OCI-LY7 (cell line): Measurements from ENCODE around the gene QSOX1.

ENCODE experiments used
- EZH2phosphoT487 ChIP-seq: fragments of 200-600 bp; sonication (generic); IDR thresholded peaks from 2 replicates; pipeline ENCODE4 v1.6.1; 2018; ENCODE audit warnings: low read depth, borderline replicate concordance, mild to moderate bottlenecking, mixed run types, antibody characterized with exemption, low read length, moderate library complexity, mixed read lengths
- TF ChIP-seq, protein P1 (sequence below): fragments of 200-600 bp; sonication (generic); conservative IDR thresholded peaks from 2 replicates; pipeline ENCODE4 v1.5.1; 2014; ENCODE audit warnings: mild to moderate bottlenecking, antibody characterized with exemption, low read length, moderate library complexity, mixed read lengths

DNA sequence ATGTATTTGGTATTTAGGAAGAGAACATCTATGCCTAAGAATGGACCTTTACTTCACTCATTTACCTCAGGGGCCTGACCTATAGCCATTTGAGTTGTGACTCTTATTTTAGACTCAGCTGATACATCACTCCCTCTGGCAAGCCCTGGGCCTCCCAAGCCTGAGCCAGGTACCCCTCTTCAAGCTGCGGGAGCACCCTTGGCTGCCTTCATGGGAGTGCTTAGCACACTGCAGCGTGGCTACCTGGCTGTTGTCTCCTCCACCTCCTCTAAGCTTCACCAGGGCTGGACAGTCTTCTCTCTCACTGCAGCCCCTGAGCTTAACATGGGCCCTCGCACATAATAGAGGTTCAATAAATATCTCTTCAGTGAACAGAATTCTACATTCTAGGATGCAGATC lies 51.9 kb downstream of the QSOX1 start:
- TF ChIP-seq, protein P1, sequence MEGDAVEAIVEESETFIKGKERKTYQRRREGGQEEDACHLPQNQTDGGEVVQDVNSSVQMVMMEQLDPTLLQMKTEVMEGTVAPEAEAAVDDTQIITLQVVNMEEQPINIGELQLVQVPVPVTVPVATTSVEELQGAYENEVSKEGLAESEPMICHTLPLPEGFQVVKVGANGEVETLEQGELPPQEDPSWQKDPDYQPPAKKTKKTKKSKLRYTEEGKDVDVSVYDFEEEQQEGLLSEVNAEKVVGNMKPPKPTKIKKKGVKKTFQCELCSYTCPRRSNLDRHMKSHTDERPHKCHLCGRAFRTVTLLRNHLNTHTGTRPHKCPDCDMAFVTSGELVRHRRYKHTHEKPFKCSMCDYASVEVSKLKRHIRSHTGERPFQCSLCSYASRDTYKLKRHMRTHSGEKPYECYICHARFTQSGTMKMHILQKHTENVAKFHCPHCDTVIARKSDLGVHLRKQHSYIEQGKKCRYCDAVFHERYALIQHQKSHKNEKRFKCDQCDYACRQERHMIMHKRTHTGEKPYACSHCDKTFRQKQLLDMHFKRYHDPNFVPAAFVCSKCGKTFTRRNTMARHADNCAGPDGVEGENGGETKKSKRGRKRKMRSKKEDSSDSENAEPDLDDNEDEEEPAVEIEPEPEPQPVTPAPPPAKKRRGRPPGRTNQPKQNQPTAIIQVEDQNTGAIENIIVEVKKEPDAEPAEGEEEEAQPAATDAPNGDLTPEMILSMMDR: no peak
- no peak for TF ChIP-seq EZH2phosphoT487
